HepG2 (cell line): ENCODE measurements around the gene RNF182. TPM values are rescaled to one million over a fixed set of nuclear protein-coding genes. Genes with fewer than 3 reads are reported as not detected.
"Not testable (repeated sequence)": the region's sequence is repeated elsewhere in the genome, so short reads cannot be mapped to it uniquely, and the experiment has no call there.

Experiments used
- ATAC-seq: fragments of 200-7000 bp; cut with Tn5 transposase; 3 replicates; pipeline ENCODE4 v1.9.1; 2020; ENCODE audit warnings: mild to moderate bottlenecking, moderate library complexity
- BruUV-seq: library from RNA; stranded (reverse); fragments of 400-500 nt; replicated peaks from 2 replicates; lab custom pipeline; 2021; lab: Mats Ljungman, UMichigan
- CTCF ChIA-PET: fragments of 300-600 bp; formaldehyde crosslinking; extraction: SDS; loops from one replicate; lab custom pipeline; 2021; ENCODE audit warnings: low total read pairs, inconsistent platforms, low intra/inter-chr PET ratio; lab: Yijun Ruan, JAX
- POLR2A ChIA-PET: fragments of 350-600 bp; sonication (Branson Sonifier 250); formaldehyde crosslinking; loops from one replicate; lab custom pipeline; 2020; ENCODE audit warnings: antibody characterized with exemption, inconsistent platforms; lab: Yijun Ruan, JAX
- DNase-seq: peaks from one replicate; pipeline ENCODE4 v3.0.0-alpha.2; 2015; ENCODE audit warnings: low spot score
- FAIRE-seq: peaks from 3 replicates; lab custom pipeline; 2011; peaks lifted over from hg19 to GRCh38; lab: Jason Lieb, UNC
- H2AFZ ChIP-seq: one replicate; pipeline ENCODE4 v1.6.1; 2011; ENCODE audit warnings: low read length, inconsistent platforms
- H3K27ac ChIP-seq: fragments of 300-600 bp; 3 replicates; pipeline ENCODE4 v1.8.0; 2011; ENCODE audit warnings: mixed run types, mild to moderate bottlenecking, mixed read lengths, low read length, inconsistent platforms; ENCODE audit not compliant: insufficient read depth; ENCODE audit errors: extremely low read length
- H3K27me3 ChIP-seq, 2 experiments: fragments of 200-600 bp in 1 of 2; 2 replicates in 1 of 2; 3 replicates in 1 of 2; pipeline versions ENCODE4 v1.6.0 to v1.8.0; 2011; ENCODE audit warnings: low read length in 2 of 2, mild to moderate bottlenecking in 2 of 2, moderate library complexity in 2 of 2, inconsistent platforms in 1 of 2; ENCODE audit not compliant: insufficient read depth in 2 of 2, control insufficient read depth in 1 of 2
- H3K36me3 ChIP-seq, 2 experiments: fragments of 200-600 bp in 1 of 2; replicated peaks in 1 of 2; 2 replicates in 1 of 2; 3 replicates in 1 of 2; pipeline versions ENCODE4 v1.5.1 to v1.8.0; 2011; ENCODE audit warnings: low read length in 2 of 2, inconsistent platforms in 1 of 2; ENCODE audit not compliant: insufficient read depth in 2 of 2, control insufficient read depth in 1 of 2
- H3K4me1 ChIP-seq: 2 replicates; pipeline ENCODE4 v1.5.1; 2012; ENCODE audit warnings: low read length, inconsistent platforms; ENCODE audit not compliant: insufficient read depth
- H3K4me2 ChIP-seq: 2 replicates; pipeline ENCODE4 v1.6.0; 2011; ENCODE audit warnings: low read depth, low read length, inconsistent platforms
- H3K4me3 ChIP-seq, 3 experiments: fragments of 200-600 bp in 1 of 3; sonication (generic), shearing (Covaris generic) in 1 of 3; replicated peaks in 1 of 3; 2 replicates each; pipeline ENCODE4 v1.5.1; 2011 to 2016; ENCODE audit warnings: low read length in 3 of 3, inconsistent platforms in 2 of 3, low read depth in 2 of 3, mild to moderate bottlenecking in 2 of 3, control low read depth in 1 of 3, mixed read lengths in 1 of 3; ENCODE audit not compliant: insufficient read depth in 1 of 3
- H3K79me2 ChIP-seq: one replicate; pipeline ENCODE4 v1.6.1; 2011; ENCODE audit warnings: low read length, inconsistent platforms; ENCODE audit not compliant: insufficient read depth
- H3K9ac ChIP-seq: 2 replicates; pipeline ENCODE4 v1.6.0; 2011; ENCODE audit warnings: mild to moderate bottlenecking, low read depth, low read length, inconsistent platforms; ENCODE audit not compliant: insufficient read depth
- H3K9me3 ChIP-seq: 2 replicates; pipeline ENCODE4 v1.5.1; 2012; ENCODE audit warnings: mild to moderate bottlenecking, low read length
- H4K20me1 ChIP-seq: 2 replicates; pipeline ENCODE4 v1.6.0; 2011; ENCODE audit warnings: inconsistent platforms, mild to moderate bottlenecking, low read length, moderate library complexity; ENCODE audit not compliant: insufficient read depth
- GPN1 ChIP-seq: sonication (generic); formaldehyde crosslinking; IDR thresholded peaks from 2 replicates; pipeline ENCODE4 v1.5.1; 2020; ENCODE audit warnings: missing genetic modification reagents, borderline replicate concordance
- HNRNPH1 ChIP-seq: fragments of 200-400 bp; formaldehyde crosslinking; optimal IDR thresholded peaks from 2 replicates; pipeline ENCODE3; 2017; ENCODE audit warnings: mild to moderate bottlenecking, low read depth, low read length
- IRF2 ChIP-seq: IDR thresholded peaks from 2 replicates; pipeline ENCODE4 v1.6.1; 2018; ENCODE audit warnings: missing genetic modification reagents, missing compliant biosample characterization
- KAT7 ChIP-seq: IDR thresholded peaks from 2 replicates; pipeline ENCODE4 v1.6.1; 2018; ENCODE audit warnings: borderline replicate concordance, missing compliant biosample characterization
- ZNF329 ChIP-seq: sonication (generic); formaldehyde crosslinking; IDR thresholded peaks from 2 replicates; pipeline ENCODE4 v1.9.0; 2021; ENCODE audit warnings: low read depth, mild to moderate bottlenecking, missing genetic modification reagents
- ZNF33B ChIP-seq: sonication (generic); formaldehyde crosslinking; IDR thresholded peaks from 2 replicates; pipeline ENCODE4 v1.5.1; 2020; ENCODE audit warnings: mild to moderate bottlenecking, missing genetic modification reagents
- ZNF577 ChIP-seq: sonication (generic); formaldehyde crosslinking; IDR thresholded peaks from 2 replicates; pipeline ENCODE4 v1.4.0; 2020; ENCODE audit warnings: mild to moderate bottlenecking, low read depth, missing genetic modification reagents, borderline replicate concordance
- ZNF678 ChIP-seq: sonication (generic); formaldehyde crosslinking; IDR thresholded peaks from 2 replicates; pipeline ENCODE4 v1.4.0; 2020; ENCODE audit warnings: mild to moderate bottlenecking, missing genetic modification reagents
- WGBS: methylation state at CpG from one replicate; pipeline ENCODE4 v1.1.6; 2017; ENCODE audit warnings: low lambda C conversion rate; 5-methylcytosine and 5-hydroxymethylcytosine counted together
- in situ Hi-C: cut with HindIII; loops from 2 replicates; pipeline ENCODE4 v1.10.0; 2017; ENCODE audit warnings: low pct_unique_long_range_greater_than_20kb; ENCODE audit not compliant: extremely low pct_ligation_motif_present
- intact Hi-C: fragments of 100-400 bp; cut with micrococcal nuclease; formaldehyde crosslinking; loops from one replicate; pipeline ENCODE4 v1.10.0; 2022; ENCODE audit not compliant: unreplicated experiment
- polyA plus RNA-seq, 8 experiments: library from polyadenylated mRNA; depleted of rRNA in 3 of 8; stranded (reverse) in 7 of 8; unstranded in 1 of 8; fragments of >200 nt; fragmentation: Illumina TruSeq in 4 of 8; extraction: Trizol in 4 of 8; gene quantifications; 2 replicates each; pipeline versions ENCODE4 v1.2.1 to v1.2.3, GENCODE V29; 2011 to 2016; ENCODE audit warnings: low read depth in 4 of 8, missing spikeins in 1 of 8, mixed read lengths in 1 of 8; ENCODE audit not compliant: insufficient read depth in 1 of 8
- total RNA-seq, 5 experiments: library from RNA; depleted of rRNA; stranded (reverse); fragments of >200 nt; fragmentation: Illumina TruSeq; extraction: Trizol; gene quantifications; 2 replicates each; pipeline ENCODE4 v1.2.3, GENCODE V29; 2016; ENCODE audit warnings: low read depth in 1 of 5
- TF ChIP-seq, protein P1 (sequence below): sonication (generic); formaldehyde crosslinking; IDR thresholded peaks from 2 replicates; pipeline ENCODE4 v1.8.0; 2023; ENCODE audit warnings: mild to moderate bottlenecking, missing genetic modification reagents
- TF ChIP-seq, protein P2 (sequence below): sonication (generic); formaldehyde crosslinking; IDR thresholded peaks from 2 replicates; pipeline ENCODE4 v1.4.0; 2020; ENCODE audit warnings: missing genetic modification reagents, mild to moderate bottlenecking, borderline replicate concordance
- TF ChIP-seq, protein P3 (sequence below): sonication (generic); formaldehyde crosslinking; IDR thresholded peaks from 2 replicates; pipeline ENCODE4 v1.4.0; 2020; ENCODE audit warnings: missing genetic modification reagents, mild to moderate bottlenecking, borderline replicate concordance

RNF182 gene
- total and polyA plus RNA-seq, 2 of the 13 experiments (the other 11 are each of a cell fraction or from before 2014, with no cell fraction given), result not detected

DNA sequence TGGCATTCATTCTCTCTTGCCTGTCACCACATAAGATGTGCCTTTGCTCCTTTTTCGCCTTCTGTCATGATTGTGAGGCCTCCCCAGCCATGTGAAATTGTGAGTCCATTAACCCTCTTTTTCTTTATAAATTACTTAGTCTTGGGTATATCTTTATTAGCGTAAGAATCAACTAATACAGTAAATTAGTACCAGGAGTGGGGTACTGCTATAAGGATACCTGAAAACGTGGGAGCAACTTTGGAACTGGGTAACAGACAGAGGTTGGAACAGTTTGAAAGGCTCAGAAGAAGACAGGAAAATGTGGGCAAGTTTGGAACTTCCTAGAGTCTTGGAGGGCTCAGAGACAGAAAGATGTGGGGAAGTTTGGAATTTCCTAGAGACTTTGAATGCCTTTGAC lies 46.6 kb downstream of the RNF182 start (continued):
- TF ChIP-seq GPN1 (CRISPR knock-in tag), result no peak
- TF ChIP-seq ZNF678 (CRISPR knock-in tag), result no peak
- TF ChIP-seq, protein P1, sequence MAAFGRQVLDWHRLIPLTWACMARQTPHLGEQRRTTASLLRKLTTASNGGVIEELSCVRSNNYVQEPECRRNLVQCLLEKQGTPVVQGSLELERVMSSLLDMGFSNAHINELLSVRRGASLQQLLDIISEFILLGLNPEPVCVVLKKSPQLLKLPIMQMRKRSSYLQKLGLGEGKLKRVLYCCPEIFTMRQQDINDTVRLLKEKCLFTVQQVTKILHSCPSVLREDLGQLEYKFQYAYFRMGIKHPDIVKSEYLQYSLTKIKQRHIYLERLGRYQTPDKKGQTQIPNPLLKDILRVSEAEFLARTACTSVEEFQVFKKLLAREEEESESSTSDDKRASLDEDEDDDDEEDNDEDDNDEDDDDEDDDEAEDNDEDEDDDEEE, result no peak
- TF ChIP-seq, protein P2, sequence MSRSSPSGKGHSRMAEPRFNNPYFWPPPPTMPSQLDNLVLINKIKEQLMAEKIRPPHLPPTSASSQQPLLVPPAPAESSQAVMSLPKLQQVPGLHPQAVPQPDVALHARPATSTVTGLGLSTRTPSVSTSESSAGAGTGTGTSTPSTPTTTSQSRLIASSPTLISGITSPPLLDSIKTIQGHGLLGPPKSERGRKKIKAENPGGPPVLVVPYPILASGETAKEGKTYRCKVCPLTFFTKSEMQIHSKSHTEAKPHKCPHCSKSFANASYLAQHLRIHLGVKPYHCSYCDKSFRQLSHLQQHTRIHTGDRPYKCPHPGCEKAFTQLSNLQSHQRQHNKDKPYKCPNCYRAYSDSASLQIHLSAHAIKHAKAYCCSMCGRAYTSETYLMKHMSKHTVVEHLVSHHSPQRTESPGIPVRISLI (CRISPR knock-in tag), result no peak
- no peak for TF ChIP-seq ZNF329 (CRISPR knock-in tag)
- TF ChIP-seq ZNF577 (CRISPR knock-in tag), result no peak
- TF ChIP-seq, protein P3, sequence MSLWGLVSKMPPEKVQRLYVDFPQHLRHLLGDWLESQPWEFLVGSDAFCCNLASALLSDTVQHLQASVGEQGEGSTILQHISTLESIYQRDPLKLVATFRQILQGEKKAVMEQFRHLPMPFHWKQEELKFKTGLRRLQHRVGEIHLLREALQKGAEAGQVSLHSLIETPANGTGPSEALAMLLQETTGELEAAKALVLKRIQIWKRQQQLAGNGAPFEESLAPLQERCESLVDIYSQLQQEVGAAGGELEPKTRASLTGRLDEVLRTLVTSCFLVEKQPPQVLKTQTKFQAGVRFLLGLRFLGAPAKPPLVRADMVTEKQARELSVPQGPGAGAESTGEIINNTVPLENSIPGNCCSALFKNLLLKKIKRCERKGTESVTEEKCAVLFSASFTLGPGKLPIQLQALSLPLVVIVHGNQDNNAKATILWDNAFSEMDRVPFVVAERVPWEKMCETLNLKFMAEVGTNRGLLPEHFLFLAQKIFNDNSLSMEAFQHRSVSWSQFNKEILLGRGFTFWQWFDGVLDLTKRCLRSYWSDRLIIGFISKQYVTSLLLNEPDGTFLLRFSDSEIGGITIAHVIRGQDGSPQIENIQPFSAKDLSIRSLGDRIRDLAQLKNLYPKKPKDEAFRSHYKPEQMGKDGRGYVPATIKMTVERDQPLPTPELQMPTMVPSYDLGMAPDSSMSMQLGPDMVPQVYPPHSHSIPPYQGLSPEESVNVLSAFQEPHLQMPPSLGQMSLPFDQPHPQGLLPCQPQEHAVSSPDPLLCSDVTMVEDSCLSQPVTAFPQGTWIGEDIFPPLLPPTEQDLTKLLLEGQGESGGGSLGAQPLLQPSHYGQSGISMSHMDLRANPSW (CRISPR knock-in tag), result no peak
- TF ChIP-seq KAT7 (CRISPR knock-in tag), result no peak
- no peak for TF ChIP-seq IRF2 (CRISPR knock-in tag)
- TF ChIP-seq ZNF33B (CRISPR knock-in tag), result no peak
- no peak for TF ChIP-seq HNRNPH1

DNA sequence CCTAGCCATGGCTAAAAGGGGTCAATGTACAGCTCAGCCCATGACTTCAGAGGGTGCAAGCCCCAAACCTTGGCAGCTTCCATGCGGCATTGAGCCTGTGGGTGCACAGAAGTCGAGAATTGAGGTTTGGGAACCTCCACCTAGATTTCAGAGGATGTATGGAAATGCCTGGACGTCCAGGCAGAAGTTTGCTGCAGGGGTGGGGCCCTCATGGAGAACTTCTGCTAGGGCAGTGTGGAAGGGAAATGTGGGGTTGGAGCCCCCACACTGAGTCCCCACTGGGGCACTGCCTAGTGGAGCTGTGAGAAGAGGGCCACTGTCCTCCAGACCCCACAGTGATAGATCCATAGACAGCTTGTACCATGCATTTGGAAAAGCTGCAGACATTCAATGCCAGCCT lies 47.9 kb downstream of the RNF182 start:
- intact Hi-C loops, H3K27me3 ChIP-seq, H3K4me3 ChIP-seq, BruUV-seq, H4K20me1 ChIP-seq, H2AFZ ChIP-seq, FAIRE-seq, H3K79me2 ChIP-seq, DNase-seq, POLR2A ChIA-PET, in situ Hi-C loops, CTCF ChIA-PET, H3K9ac ChIP-seq, ATAC-seq, H3K36me3 ChIP-seq, H3K4me1 ChIP-seq, H3K27ac ChIP-seq, H3K4me2 ChIP-seq: not testable (repeated sequence)
- 11% methylated on average over 3 of the region's 3 CpGs for WGBS
- peaks cover 33% of the 10 kb centered on the region for H3K9me3 ChIP-seq

DNA sequence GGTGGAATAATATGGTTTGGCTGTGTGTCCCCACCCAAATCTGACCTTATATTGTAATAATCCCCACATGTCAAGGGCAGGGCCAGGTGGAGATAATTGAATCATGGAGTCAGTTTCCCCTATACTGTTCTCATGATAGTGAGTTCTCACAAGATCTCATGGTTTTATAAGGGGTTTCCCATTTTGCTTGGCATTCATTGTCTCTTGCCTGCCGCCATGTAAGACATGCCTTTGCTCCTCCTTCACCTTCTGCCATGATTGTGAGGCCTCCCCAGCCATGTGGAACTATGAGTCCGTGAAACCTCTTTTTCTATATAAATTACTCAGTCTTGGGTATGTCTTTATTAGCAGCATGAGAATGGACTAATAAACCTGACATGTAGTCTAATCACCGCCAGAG lies 48.7 kb downstream of the RNF182 start:
- 13% methylated on average over 3 of the region's 3 CpGs for WGBS
- in situ Hi-C loops, result not testable (repeated sequence)

More for the DNA sequence above, 48.7 kb downstream of the RNF182 start:
- FAIRE-seq, H3K27me3 ChIP-seq, H3K79me2 ChIP-seq, POLR2A ChIA-PET, BruUV-seq, H2AFZ ChIP-seq, H3K27ac ChIP-seq, H3K4me1 ChIP-seq, CTCF ChIA-PET, H3K36me3 ChIP-seq, H4K20me1 ChIP-seq, ATAC-seq, H3K9ac ChIP-seq, intact Hi-C loops, H3K4me3 ChIP-seq, H3K4me2 ChIP-seq, DNase-seq: not testable (repeated sequence)
- H3K9me3 ChIP-seq, result peaks cover 33% of the 10 kb centered on the region
